HepG2 (cell line): ENCODE results near the gene MTA1. TPM values are rescaled to one million over a fixed set of nuclear protein-coding genes. Genes with fewer than 3 reads are reported as not detected.
A peak's percentile ranks its signal among the peaks of the same experiment; 100 is the strongest.

Source experiments
- GMEB1 ChIP-seq: sonication (generic); formaldehyde crosslinking; IDR thresholded peaks from 2 replicates; pipeline ENCODE4 v1.5.1; 2020; ENCODE audit warnings: missing genetic modification reagents, mild to moderate bottlenecking, borderline replicate concordance
- IRF1 ChIP-seq: sonication (generic); formaldehyde crosslinking; IDR thresholded peaks from 2 replicates; pipeline ENCODE4 v1.4.0; 2020; ENCODE audit warnings: low read depth, mild to moderate bottlenecking, missing genetic modification reagents
- ISX ChIP-seq: sonication (generic); formaldehyde crosslinking; conservative IDR thresholded peaks from 2 replicates; pipeline ENCODE4 v1.5.0; 2020; ENCODE audit warnings: missing genetic modification reagents
- MXI1 ChIP-seq: IDR thresholded peaks from 3 replicates; pipeline ENCODE4 v1.6.1; 2012; ENCODE audit warnings: low read depth, low read length, inconsistent platforms, borderline replicate concordance
- NFAT5 ChIP-seq: sonication (generic); formaldehyde crosslinking; IDR thresholded peaks from 2 replicates; pipeline ENCODE4 v1.4.0; 2020; ENCODE audit warnings: missing genetic modification reagents
- NR2C2 ChIP-seq: sonication (generic); formaldehyde crosslinking; IDR thresholded peaks from 2 replicates; pipeline ENCODE4 v1.4.0; 2020; ENCODE audit warnings: missing genetic modification reagents, mild to moderate bottlenecking, moderate library complexity, borderline replicate concordance
- ZNF263 ChIP-seq: sonication (generic); formaldehyde crosslinking; IDR thresholded peaks from 2 replicates; pipeline ENCODE4 v1.4.0; 2020; ENCODE audit warnings: missing genetic modification reagents
- ZNF33B ChIP-seq: sonication (generic); formaldehyde crosslinking; IDR thresholded peaks from 2 replicates; pipeline ENCODE4 v1.5.1; 2020; ENCODE audit warnings: mild to moderate bottlenecking, missing genetic modification reagents
- ZNF513 ChIP-seq: sonication (generic); formaldehyde crosslinking; conservative IDR thresholded peaks from 2 replicates; pipeline ENCODE4 v1.5.0; 2020; ENCODE audit warnings: missing genetic modification reagents
- ZNF569 ChIP-seq: sonication (generic); formaldehyde crosslinking; IDR thresholded peaks from 2 replicates; pipeline ENCODE4 v1.5.0; 2020; ENCODE audit warnings: mild to moderate bottlenecking, missing genetic modification reagents, moderate library complexity, borderline replicate concordance
- ZNF660 ChIP-seq: sonication (generic); formaldehyde crosslinking; IDR thresholded peaks from 2 replicates; pipeline ENCODE4 v1.5.1; 2020; ENCODE audit warnings: mild to moderate bottlenecking, low read depth, missing genetic modification reagents, borderline replicate concordance
- ZNF878 ChIP-seq: sonication (generic); formaldehyde crosslinking; IDR thresholded peaks from 2 replicates; pipeline ENCODE4 v1.8.1; 2023; ENCODE audit warnings: mild to moderate bottlenecking, missing genetic modification reagents, moderate library complexity
- polyA plus RNA-seq, 8 experiments: library from polyadenylated mRNA; depleted of rRNA in 3 of 8; stranded (reverse) in 7 of 8; unstranded in 1 of 8; fragments of >200 nt; fragmentation: Illumina TruSeq in 4 of 8; extraction: Trizol in 4 of 8; gene quantifications; 2 replicates each; pipeline versions ENCODE4 v1.2.1 to v1.2.3, GENCODE V29; 2011 to 2016; ENCODE audit warnings: low read depth in 4 of 8, missing spikeins in 1 of 8, mixed read lengths in 1 of 8; ENCODE audit not compliant: insufficient read depth in 1 of 8
- total RNA-seq, 5 experiments: library from RNA; depleted of rRNA; stranded (reverse); fragments of >200 nt; fragmentation: Illumina TruSeq; extraction: Trizol; gene quantifications; 2 replicates each; pipeline ENCODE4 v1.2.3, GENCODE V29; 2016; ENCODE audit warnings: low read depth in 1 of 5
- TF ChIP-seq, protein P1 (sequence below): sonication (generic); formaldehyde crosslinking; IDR thresholded peaks from 2 replicates; pipeline ENCODE4 v1.4.0; 2020; ENCODE audit warnings: mild to moderate bottlenecking, missing genetic modification reagents, borderline replicate concordance
- TF ChIP-seq, protein P2 (sequence below): sonication (generic); formaldehyde crosslinking; IDR thresholded peaks from 2 replicates; pipeline ENCODE4 v1.5.1; 2020; ENCODE audit warnings: mild to moderate bottlenecking, moderate library complexity, missing genetic modification reagents

The MTA1 gene
- total and polyA plus RNA-seq, 2 of the 13 experiments (the other 11 are each of a cell fraction or from before 2014, with no cell fraction given) = 35.2 to 85.8 TPM

DNA sequence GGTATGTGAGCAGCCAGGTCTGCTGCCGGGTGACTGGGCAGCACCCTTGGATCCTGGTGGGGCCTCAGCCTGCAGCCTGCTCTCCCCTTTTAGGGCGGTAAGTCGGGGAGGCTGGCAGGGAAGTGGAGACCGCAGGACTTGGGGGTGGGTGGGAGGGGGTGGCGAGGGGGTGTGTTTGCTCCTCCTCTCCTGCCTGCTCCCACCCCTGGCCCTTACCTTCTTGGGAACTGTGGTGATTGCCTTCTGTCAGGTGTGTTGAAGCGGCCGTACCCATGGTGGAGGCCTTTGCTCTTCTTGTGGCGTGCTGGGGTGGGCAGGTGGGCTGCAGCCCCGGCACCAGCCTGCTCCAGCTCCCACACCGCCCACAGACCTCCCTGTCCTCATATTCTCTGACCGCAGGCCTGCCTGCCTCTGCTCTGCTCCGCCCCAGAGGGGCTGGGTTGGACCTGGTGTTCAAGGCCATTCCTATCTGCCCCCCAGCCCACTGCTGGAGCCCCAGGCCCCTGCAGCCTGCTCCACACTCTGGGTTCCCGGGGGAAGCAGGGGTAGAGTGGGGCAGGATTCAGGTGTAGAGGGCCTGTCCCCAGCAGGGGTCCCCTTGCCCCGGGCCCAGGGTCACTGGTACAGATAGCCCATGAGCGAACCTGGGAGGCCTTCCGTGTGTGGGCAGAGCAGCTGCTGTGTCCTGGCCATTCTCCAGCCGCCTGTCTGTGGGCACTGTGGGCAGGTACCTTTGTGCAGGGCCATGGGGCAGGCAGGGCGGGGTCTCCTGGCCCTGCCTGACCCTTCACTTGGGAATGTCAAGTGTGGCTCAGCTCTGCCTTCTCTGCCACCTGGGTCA, 76.6 kb downstream of the MTA1 start (continued):
- TF ChIP-seq, protein P1, sequence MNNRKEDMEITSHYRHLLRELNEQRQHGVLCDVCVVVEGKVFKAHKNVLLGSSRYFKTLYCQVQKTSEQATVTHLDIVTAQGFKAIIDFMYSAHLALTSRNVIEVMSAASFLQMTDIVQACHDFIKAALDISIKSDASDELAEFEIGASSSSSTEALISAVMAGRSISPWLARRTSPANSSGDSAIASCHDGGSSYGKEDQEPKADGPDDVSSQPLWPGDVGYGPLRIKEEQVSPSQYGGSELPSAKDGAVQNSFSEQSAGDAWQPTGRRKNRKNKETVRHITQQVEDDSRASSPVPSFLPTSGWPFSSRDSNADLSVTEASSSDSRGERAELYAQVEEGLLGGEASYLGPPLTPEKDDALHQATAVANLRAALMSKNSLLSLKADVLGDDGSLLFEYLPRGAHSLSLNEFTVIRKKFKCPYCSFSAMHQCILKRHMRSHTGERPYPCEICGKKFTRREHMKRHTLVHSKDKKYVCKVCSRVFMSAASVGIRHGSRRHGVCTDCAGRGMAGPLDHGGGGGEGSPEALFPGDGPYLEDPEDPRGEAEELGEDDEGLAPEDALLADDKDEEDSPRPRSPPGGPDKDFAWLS = no peak; the same call in 1 of the 2 replicates
- TF ChIP-seq ZNF513 (CRISPR knock-in tag) (no peak), ZNF33B (CRISPR knock-in tag) (no peak), ZNF569 (CRISPR knock-in tag) (no peak), IRF1 (CRISPR knock-in tag) (no peak), NFAT5 (CRISPR knock-in tag) (no peak), ZNF878 (no peak), GMEB1 (CRISPR knock-in tag) (peak; percentile 41; the same call in 1 of the 2 replicates), NR2C2 (CRISPR knock-in tag) (peak; percentile 53; the same call in 1 of the 2 replicates), MXI1 (no peak), ISX (CRISPR knock-in tag) (no peak), ZNF263 (CRISPR knock-in tag) (peak; percentile 47; the same call in 1 of the 2 replicates), ZNF660 (no peak)
- TF ChIP-seq, protein P2, sequence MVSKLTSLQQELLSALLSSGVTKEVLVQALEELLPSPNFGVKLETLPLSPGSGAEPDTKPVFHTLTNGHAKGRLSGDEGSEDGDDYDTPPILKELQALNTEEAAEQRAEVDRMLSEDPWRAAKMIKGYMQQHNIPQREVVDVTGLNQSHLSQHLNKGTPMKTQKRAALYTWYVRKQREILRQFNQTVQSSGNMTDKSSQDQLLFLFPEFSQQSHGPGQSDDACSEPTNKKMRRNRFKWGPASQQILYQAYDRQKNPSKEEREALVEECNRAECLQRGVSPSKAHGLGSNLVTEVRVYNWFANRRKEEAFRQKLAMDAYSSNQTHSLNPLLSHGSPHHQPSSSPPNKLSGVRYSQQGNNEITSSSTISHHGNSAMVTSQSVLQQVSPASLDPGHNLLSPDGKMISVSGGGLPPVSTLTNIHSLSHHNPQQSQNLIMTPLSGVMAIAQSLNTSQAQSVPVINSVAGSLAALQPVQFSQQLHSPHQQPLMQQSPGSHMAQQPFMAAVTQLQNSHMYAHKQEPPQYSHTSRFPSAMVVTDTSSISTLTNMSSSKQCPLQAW (CRISPR knock-in tag) = peak; percentile 95
